ENCODE data around the gene SIGLEC7. TPM values are rescaled to one million over a fixed set of nuclear protein-coding genes. Genes with fewer than 3 reads are reported as not detected.

SIGLEC7 gene
- total and polyA plus RNA-seq, 10 of the 15 experiments (the other 5 are each of a cell fraction or from before 2014, with no cell fraction given) = 0.15 TPM; not detected in 9

- TF ChIP-seq IRF5 (IDR thresholded peaks at IDR 0.05; ENCODE audit: borderline replicate concordance) = no peak
- TF ChIP-seq SMC3 (IDR thresholded peaks at IDR 0.05; ENCODE audit: borderline replicate concordance, low read length) = no peak
These were observed 14.6 kb downstream of the SIGLEC7 start (continued) for GRCh38 chr19:51156710-51157109.

- FAIRE-seq = no peak
- BruUV-seq (replicated peaks) = no TSS peak
- in situ Hi-C loops (cut with MboI) = loop anchor here (5.0 kb wide), 1 partner anchor 100 kb away; no protein-coding TSS in a partner anchor
- Histone ChIP-seq H3K36me3 (ENCODE audit: control insufficient read depth in 2 of 2, insufficient read depth in 2 of 2, low read length in 1 of 2) (no peaks in the 10 kb centered on the region), H3K4me3 (no peak overlapping the region), H3K4me1 (ENCODE audit: control insufficient read depth, insufficient read depth, low read length) (no peaks in the 10 kb centered on the region; the same call in 1 of the 2 replicates), H3K9ac (ENCODE audit: control insufficient read depth, insufficient read depth, low read length) (no peak overlapping the region), H2AFZ (ENCODE audit: control insufficient read depth, low read depth, low read length) (no peak overlapping the region), H3K79me2 (ENCODE audit: control insufficient read depth, insufficient read depth, low read length) (no peaks in the 10 kb centered on the region), H3K27ac (ENCODE audit: control insufficient read depth, insufficient read depth) (no peak overlapping the region), H4K20me1 (ENCODE audit: control insufficient read depth, insufficient read depth) (no peaks in the 10 kb centered on the region; the same call in 1 of the 2 replicates), H3K9me3 (replicated peaks; ENCODE audit: control insufficient read depth, insufficient read depth, low read length) (no peaks in the 10 kb centered on the region), H3K4me2 (ENCODE audit: control insufficient read depth, insufficient read depth) (no peak overlapping the region), H3K27me3 (replicated peaks in 1 of 2; ENCODE audit: control insufficient read depth in 2 of 2, insufficient read depth in 2 of 2, low read length in 1 of 2) (peaks cover 3% of the 10 kb centered on the region in 2 experiments)
- peak; percentile 68 for ATAC-seq
- RAD21 ChIA-PET (ENCODE audit: unreplicated experiment) = interaction anchor here (0.8 to 2.1 kb wide), 4 partner anchors 12 to 182 kb away, joined by 3 to 12 read pairs (median 4); no protein-coding TSS in a partner anchor
- no peak for DNase-seq (ENCODE audit: low read depth, low spot score)
- POLR2A ChIA-PET = no interaction called here
- intact Hi-C loops (cut with micrococcal nuclease; ENCODE audit: unreplicated experiment) = no loop called here
- CTCF ChIA-PET = interaction anchor here (0.6 to 10.1 kb wide), 8 partner anchors 9 to 102 kb away, joined by 3 to 121 read pairs (median 4); no protein-coding TSS in a partner anchor
- TF ChIP-seq SUPT20H (IDR thresholded peaks at IDR 0.05; ENCODE audit: borderline replicate concordance, control insufficient read depth, low read depth, low read length) = no peak
- no peak for TF ChIP-seq HDGF (IDR thresholded peaks at IDR 0.05)
- TF ChIP-seq USF2 (IDR thresholded peaks at IDR 0.05; ENCODE audit: borderline replicate concordance, low read depth, low read length) = no peak
- WGBS (ENCODE audit: insufficient coverage, insufficient replicate concordance, low lambda C conversion rate, missing lambda C conversion rate) = 2% methylated on average over 2 of the region's 2 CpGs
- SMC1A ChIA-PET (ENCODE audit: uncharacterized antibody, unreplicated experiment) = interaction anchor here (1.3 to 4.0 kb wide), 2 partner anchors 100 to 104 kb away, joined by 3 to 19 read pairs; no protein-coding TSS in a partner anchor
These were observed 15.2 kb downstream of the SIGLEC7 start for GRCh38 chr19:51157265-51157664.

Measured in GM12878 (cell line).